Cerebellar nuclear complex (tissue), 1 donor: ENCODE results near the gene SSH2.
"Not testable (repeated sequence)": the region's sequence is repeated elsewhere in the genome, so short reads cannot be mapped to it uniquely, and the experiment has no call there.

Experiments
- DNase-seq, 2 experiments: peaks; one replicate each; lab custom pipeline; 2025; lab: John Stamatoyannopoulos, UW

Gene SSH2

DNA sequence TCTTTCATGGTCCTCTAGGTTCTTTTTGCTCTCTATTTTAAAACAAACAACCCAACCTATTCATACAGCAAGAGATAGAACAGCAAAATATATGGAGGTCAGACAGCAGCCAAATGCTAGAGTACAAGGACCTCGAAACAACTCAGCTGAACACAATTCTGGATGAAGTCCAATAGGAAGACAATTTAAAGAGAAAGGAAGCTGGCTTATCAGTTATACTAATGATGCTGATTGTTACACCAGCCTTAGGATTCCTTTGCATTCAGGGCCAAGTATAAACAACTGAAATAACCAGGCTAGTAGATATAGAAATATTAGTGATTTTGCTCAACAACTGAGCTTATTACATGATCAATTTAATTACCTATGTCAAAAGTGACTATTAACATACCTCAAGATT is 2.5 kb downstream of the SSH2 start:
- no peak for DNase-seq

DNA sequence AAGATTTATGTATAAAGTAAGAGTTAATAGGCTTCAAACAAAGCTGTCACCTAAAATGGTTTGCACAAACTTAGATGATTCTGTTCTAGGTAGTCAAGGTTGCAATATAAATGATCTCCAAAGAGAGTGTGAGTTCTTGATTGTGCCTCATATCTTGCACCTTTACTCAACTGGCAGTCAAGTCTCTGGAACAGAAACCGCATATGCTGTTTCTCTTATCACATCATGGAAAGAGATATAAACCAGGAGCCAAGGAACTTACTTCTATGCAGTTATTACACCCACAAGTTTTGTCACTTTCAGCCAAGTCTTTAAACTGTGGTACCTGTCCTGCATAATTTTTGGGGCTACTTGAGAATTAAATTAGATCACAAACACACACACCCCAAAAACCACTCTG is 5.2 kb downstream of the SSH2 start:
- DNase-seq: no peak

DNA sequence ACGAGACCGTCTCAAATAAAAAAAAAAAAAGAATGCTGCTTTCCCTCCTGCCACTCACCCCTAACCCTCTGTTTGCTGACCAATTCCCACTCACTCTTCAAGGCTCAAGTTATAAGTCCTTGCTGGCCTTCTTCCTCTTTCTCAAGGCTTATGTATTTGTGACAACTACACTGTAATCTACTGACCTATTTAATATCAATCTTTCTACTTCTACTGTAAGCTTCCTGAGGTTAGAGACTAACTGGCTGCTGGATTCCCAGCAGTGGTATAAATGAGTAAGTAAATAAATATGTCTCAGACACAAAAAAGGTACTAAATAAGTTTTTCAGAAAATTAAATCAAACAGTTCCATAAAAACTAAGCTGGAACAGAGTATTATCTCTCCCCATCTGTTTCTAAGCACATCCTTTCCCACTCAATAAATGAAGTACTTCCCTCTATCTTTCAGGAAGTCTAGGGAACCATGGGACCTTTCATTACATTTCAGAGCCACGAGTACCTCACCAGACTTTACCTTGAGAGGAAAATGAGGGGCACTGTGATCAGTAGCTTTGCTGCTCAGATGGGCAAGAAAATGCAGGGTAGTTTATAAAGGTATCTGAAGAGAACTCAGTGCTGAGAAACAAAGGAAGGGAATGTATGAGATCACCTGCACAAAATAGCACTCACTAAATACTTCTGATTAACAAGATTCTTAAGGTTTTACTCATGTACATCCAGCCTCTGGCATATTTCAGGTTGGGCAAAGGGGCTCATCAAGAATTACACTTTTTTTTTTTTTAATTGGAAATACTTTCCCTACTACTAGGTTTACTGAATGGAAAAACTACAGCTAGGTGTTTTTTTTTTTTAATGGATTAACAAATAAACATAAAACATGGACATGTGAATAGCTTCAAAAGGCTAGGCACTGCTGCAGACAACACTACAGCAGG is 10.8 kb downstream of the SSH2 start:
- DNase-seq: no peak

DNA sequence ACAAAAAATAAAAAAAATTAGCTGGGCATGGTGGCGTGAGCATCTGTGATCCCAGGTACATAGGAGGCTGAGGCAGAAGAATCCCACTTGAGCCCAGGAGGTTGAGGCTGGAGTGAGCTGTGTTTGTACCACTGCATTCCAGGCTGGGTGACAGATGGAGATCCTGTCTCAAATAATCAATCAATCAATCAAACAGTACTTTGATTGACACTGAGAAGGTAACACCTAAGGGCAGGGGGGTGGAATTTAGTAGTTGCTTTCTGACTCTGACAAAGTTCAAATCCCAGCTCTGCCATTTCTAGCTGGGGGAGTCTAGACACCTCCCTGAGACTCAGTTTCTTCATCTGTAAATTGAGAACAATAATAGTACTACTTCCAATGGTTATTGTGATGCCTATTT is 12.0 kb downstream of the SSH2 start:
- no peak for DNase-seq

DNA sequence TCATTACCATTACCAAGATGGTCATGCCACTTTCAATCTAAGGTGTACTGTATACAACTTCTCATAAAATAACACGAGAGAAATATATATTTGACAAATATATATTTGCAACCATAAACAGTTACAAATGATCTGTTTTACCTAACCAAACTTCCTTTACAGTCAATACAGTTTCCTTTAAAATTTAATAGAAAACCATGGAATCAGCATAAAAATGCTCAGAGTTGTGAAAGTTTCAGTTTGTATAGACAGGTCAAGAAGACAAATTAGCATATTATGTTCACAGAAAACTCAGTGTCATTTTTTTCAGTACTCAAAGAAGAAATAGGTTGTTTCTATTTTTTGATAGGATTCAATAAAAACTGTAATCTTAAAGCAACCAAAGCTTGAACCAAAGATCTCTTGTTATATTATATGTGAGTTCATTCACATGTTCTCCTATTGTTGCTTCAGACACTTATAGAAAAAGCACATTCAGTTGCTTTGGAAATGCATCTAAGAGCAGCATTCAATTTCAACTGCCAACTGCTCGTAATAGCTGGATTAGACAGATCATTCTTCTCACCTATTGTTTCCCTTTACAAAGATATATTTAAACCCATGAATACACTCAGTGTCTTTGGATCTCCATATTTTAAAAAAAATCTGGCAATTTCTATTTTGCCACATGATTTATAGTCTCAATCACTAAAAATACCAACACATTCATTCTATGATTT is 15.1 kb downstream of the SSH2 start:
- no peak for DNase-seq

DNA sequence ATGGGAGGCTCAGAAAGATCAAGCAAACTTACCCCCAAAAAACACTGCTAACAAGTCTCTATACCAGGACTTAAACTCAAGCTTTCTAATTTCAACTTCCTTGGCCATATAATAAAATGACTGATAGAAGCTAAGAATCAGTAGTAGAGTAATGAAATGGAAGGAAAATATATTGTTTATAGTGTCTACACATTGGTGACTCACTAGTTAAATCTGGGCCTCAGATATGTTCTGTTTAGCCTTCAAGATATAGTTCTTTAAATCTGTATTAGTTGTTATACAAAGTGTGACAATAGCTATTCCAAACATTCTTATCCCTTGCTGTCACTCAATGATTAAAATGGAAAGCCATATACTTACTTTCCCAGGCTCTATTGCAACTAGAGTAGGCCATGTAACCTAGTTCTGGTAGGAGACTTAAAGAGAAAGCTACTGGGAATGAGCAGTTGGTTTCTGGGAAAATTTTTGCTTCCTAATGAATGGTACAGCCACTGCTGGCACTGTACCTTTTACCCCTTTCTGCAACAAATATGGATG is 18.3 kb downstream of the SSH2 start:
- DNase-seq: no peak

DNA sequence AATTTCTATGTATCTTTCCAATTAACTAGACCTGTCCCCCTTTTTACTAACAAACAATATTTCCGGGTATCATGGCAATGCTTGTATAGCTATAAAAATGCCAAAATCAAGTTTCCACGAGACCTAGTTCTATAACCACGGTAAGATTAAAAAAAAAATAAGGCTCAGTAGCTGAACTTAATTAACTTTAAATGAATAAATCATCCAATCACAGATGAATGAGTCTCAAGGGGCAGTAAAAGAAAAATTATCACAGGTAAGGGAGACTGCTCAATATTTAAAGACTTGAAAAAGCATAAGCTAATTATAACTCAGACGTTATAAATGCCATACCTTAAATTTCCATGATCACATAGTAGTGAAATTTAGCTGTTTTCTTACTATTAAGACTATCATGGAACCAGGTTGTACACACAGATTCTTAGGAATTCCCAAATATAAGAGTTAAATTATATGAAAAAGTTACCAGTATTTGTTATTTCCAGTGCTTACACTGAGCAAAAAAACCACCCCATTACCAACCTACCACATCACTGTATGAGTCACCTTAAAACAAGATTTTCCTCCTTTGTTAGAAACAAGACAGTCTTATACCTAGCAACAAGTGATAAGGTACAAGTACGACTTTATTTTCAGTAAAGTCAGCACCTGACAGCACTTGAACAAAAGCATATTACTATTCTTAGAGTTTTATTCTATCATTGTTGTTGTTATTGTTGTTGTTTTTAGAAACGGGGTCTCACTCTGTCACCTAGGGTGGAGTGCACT is 20.6 kb downstream of the SSH2 start:
- no peak for DNase-seq

DNA sequence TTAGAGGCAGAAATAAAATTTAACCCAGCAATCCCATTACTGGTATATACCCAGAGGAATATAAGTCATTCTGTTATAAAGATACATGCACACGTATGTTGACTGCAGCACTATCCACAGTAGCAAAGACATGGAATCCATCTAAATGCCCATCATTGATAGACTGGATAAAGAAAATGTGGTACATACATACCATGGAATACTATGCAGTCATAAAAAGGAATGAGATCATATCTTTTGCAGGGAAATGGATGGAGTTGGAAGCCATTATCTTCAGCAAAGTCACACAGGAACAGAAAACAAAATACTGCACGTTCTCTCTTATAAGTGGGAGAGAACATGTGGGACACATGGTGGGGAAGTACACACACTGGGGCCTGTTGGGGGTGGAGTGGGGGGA is 23.1 kb downstream of the SSH2 start:
- no peak for DNase-seq

DNA sequence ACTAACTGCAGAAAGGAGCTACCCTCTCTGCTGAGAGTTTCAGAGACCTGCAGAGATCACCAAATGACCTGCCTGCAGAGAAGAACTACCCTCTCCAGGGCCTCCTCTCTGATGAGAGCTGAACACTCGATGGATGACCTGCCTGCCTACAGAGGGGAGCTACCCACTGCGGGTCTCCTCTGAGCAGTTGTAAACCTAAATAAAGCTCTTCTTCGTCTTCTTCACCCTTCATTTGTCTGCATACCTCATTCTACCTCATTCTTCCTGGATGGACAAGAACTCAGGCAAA is 24.2 kb downstream of the SSH2 start:
- no peak for DNase-seq

DNA sequence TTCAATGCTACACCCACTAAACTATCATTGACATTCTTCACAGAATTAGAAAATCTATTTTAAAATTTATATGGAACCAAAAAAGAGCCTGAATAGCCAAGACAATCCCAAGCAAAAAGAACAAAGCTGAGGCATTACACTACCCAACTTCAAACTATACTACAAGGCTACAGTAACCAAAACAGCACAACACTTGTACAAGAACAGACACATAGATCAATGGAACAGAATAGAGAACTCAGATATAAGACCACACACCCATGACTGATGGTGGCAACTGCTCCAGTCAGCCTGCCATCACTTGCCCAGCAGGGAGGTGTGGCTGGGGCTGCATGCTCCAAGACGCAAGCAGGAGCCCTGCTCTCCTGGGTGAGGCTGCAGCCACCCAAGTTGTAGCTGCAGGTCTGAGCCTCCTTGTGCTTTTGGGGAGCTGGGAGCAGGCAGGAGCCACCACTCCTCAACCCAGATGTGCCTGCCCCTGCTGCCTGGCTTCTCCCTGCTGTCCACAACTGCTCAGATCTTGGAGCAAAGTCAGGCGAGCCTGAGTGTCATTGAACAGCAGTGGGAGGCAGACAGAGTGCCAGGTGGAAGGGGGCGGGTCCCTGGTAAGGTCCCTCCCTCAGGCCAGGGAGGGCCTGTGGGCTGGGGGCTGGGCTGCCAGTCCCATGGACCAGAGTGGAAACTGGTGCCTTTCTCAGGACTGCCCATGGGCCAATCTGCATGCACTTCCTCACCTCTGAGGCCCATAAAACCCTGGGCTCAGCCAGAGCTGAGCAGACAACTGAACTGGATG is 24.7 kb downstream of the SSH2 start:
- DNase-seq: no peak

DNA sequence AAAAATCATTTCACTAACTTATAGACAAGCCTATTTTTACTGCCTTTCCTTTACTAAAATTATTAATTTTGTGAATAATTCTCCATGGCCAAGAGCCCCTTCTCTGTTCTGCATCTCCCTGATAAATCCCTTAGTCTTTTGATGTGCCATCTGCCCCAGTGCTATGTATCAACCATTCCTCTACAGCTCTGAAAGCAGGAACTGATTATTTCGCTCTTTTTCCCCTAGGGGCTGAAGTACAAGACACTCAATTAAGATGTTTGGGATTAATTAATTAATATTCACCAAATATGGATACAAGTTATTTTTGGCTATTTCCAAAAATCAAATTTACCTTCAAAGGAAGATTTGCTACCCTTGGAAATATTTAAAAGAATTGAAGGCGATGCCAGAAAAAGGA is 26.6 kb downstream of the SSH2 start:
- DNase-seq: no peak

DNA sequence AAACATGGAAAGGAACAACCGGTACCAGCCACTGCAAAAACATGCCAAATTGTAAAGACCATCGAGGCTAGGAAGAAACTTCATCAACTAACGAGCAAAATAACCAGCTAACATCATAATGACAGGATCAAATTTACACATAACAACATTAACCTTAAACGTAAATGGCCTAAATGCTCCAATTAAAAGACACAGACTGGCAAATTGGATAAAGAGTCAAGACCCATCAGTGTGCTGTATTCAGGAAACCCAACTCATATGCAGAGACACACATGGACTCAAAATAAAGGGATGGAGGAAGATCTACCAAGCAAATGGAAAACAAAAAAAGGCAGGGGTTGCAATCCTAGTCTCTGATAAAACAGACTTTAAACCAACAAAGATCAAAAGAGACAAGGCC is 32.9 kb downstream of the SSH2 start:
- not testable (repeated sequence) for DNase-seq

DNA sequence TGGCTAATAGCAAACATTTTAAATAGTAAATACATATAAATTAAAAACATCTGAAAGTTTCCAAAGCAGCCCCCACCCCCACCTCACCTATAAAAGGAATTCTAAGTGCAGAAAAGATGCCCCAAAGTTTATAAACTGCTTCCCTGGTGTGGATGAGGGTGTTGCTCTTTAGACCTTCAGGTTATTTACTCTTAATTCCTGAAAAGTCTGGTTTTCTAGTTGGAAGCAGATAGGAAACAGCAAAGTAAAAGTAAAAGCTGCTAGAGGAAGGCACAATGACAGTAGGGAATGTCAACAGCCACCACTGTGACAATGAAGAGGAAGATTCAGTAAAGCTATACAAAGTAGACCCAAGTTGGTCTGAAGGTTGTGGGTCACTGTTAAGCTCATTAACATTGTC is 37.8 kb downstream of the SSH2 start:
- DNase-seq: no peak

DNA sequence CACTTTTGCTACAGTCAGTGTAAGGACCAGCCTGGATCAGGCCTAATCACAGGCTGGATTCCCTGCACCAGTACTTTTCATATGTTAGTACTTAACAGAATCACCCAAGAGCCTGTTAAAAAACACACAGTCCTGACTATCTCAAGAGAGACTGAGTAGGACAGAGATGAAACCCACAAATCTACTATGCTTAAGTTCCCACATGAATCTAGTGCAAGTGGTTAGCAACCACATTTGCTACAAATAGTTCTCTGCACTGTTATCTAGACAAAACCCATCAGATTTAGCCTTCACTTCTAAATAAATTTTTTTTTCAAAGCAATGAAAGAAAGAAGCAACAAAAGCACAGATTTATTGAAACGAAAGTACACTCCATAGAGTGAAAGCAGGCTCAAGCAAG is 38.9 kb downstream of the SSH2 start:
- no peak for DNase-seq

DNA sequence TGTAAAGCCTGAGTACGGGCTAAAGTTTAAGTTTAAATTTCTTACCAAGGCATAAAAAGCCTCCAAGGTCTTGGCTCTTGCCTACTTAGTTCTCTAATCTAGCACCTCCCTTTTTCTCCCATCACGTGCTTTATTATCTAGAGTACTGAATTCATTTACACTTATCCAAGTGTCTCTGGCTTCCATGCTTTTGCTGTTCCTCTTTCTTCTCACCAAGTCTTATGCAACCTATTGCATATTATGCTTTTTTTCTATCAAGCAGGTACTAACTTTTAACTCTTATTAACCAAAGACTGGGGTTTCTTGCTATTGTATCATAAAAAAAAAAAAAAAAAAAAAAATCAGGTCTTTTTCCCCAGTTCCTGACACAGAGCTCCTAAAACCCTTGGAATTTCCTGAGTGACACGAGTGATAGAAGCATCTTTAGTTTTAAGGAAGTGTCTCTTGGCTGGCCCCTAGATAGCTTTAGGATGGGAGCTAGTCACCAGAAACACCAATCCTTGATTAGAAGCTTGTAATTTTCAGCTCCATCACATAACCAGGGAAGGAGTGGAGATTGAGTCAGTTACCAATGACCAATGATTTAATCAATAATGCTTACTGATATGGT is 44.9 kb downstream of the SSH2 start:
- DNase-seq: no peak

DNA sequence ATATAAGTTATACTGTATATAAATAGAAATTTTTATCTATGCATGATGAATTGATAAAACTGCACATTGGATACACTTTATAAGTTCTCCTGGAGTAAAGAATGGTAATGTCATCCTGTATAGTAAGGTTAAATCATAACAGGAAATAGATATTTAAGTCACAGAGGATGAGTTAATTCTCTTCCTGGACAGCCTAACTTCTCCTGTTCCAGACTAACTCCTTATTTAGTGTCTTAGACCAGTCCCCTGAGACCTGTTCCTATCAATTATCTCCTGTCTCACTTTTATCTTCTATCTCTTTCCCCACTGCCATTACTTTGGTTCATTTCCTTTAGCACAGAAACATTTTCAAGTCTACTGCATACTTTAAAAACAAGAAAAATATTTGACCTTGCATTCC is 46.5 kb downstream of the SSH2 start:
- DNase-seq: no peak

DNA sequence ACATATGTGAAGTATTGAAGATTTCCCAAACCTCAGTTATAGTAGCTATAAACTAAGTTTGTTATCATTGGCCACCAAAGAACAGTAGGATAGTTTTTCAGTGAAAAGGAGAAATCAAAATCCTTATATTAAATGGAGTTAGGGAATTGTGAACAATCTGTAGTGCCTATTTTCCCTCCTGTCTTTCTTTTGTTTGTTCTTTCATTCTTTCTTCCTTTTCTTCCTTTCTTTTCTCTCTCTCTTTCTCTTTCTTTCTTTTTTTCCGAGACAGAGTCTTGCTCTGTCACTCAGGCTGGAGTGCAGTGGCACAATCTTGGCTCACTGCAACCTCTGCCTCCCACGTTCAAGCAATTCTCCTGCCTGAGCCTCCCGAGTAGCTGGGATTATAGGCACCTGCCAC is 48.8 kb downstream of the SSH2 start:
- no peak for DNase-seq

DNA sequence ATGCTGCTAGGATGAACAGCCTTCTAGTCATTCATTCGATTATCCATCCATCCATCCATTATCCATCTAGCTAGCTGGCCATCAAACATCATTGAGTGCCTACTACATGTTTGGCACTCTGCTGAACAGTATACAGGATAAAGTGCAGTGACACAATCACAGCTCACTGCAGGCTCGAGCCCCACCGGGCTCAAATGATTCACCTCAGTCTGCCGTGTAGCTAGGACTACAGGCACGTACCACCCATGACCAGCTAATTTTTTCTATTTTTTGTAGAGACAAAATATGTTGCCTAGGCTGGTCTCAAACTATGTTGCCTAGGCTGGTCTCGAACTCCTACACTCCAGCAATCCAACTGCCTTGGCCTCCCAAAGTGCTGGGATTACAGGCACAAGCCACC is 50.0 kb downstream of the SSH2 start:
- DNase-seq: no peak

DNA sequence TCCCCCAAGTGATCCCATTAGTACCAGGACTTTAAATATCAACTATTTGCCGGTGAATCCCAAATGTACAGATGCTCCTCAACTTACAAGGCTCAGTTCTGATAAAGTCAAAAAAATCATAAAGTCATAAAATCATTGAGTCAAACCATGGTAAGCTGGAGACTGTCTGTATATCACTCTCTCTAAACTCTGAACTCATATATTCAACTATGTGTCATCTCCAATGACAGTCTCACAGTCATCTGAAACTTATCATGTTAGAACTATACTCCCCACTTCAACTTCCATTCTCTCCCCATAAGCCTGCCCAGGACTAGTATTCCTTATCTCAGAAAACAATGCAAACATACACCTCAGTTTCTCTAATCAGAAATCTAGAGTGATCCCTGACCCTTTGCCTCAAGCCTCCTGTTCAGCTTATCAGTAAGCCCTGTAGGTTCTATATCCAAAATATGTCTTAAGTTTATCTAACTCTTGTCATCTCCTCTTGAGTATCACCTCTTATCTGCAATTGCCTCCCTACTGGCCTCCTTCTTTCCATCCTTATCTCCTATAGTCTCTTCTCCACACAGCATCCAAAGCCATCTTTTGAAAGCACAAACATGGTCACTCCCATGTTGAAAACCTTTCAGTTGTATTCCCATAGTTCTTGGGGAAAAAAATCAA is 55.0 kb downstream of the SSH2 start:
- no peak for DNase-seq

DNA sequence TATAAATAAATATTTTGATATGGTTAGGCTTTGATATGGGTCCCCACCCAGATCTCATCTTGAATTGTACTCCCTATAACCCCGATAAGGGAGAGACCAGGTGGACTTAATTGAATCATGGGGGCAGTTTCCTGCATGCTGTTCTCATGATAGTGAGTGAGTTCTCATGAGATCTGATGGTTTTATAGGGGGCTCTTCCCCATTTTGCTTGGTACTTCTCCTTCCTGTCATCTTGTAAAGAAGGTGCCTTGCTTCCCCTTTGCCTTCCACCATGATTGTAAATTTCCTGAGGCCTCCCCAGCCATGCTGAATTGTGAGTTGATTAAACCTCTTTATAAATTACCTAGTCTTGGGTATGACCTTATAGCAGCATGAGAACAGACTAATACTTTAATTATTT is 55.7 kb downstream of the SSH2 start:
- DNase-seq: not testable (repeated sequence)

DNA sequence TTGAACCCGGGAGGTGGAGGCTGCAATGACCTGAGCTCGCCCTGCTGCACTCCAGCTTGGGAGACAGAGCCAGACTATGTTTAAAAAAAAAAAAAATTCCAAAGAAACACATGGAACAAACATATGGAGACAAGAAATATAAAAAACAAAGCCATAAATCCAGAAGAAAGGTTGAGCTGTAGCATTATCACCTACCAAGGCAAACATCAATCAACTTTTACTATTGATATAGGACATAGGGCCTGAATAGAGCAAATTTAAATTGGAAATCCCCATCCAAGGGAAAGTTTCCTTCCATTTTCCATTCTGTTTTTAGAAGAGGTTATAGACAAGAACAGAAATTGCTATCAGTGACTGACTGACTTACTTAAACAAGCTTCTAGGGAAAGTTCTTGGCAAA is 56.6 kb downstream of the SSH2 start:
- no peak for DNase-seq
